ENCODE data around the gene ZIC2. TPM values are rescaled to one million over a fixed set of nuclear protein-coding genes. Genes with fewer than 3 reads are reported as not detected.
A peak's percentile ranks its signal among the peaks of the same experiment; 100 is the strongest.
"Not testable (repeated sequence)": the region's sequence is repeated elsewhere in the genome, so short reads cannot be mapped to it uniquely, and the experiment has no call there.

ZIC2 gene
- total and polyA plus RNA-seq, 5 donors from 2014 or later: not detected

- not testable (repeated sequence) for H3K4me1 Mint-ChIP-seq; H3K4me3 ChIP-seq (ENCODE audit: low read depth, low read length); H3K4me1 ChIP-seq (ENCODE audit: control insufficient read depth, insufficient read depth, low read length, poor library complexity, severe bottlenecking); H3K9me3 ChIP-seq (ENCODE audit: control insufficient read depth in 2 of 2, low read length in 2 of 2); ATAC-seq (ENCODE audit: low read depth in 2 of 2); H3K36me3 ChIP-seq (ENCODE audit: control insufficient read depth, insufficient read depth, low read length); DNase-seq; H3K9me3 Mint-ChIP-seq; H3K27ac ChIP-seq (ENCODE audit: insufficient read depth, low read length, poor library complexity, severe bottlenecking); H3K36me3 Mint-ChIP-seq; H3K4me3 Mint-ChIP-seq; H3K27ac Mint-ChIP-seq
- H3K27me3 ChIP-seq (ENCODE audit: control insufficient read depth, insufficient read depth, low read length): peaks cover 19% of the 10 kb centered on the region
- H3K27me3 Mint-ChIP-seq: peaks cover 64% of the 10 kb centered on the region
Observed at GRCh38 chr13:99945515-99945914, 36.1 kb upstream of the ZIC2 start.

- DNase-seq (no peak), ATAC-seq (ENCODE audit: low read depth in 2 of 2) (no peak)
- H3K4me1 Mint-ChIP-seq: peaks cover 0 to 4% (median 0%) of the 10 kb centered on the region in 4 donors
- H3K9me3 Mint-ChIP-seq: peaks cover 0 to 1% (median 0%) of the 10 kb centered on the region in 7 donors
- no peak overlapping the region for H3K4me3 Mint-ChIP-seq
- Histone ChIP-seq H3K9me3 (ENCODE audit: control insufficient read depth in 2 of 2, low read length in 2 of 2) (no peaks in the 10 kb centered on the region), H3K27me3 (ENCODE audit: control insufficient read depth, insufficient read depth, low read length) (peaks cover 16% of the 10 kb centered on the region), H3K4me3 (ENCODE audit: low read depth, low read length) (no peak overlapping the region), H3K4me1 (ENCODE audit: control insufficient read depth, insufficient read depth, low read length, poor library complexity, severe bottlenecking) (no peaks in the 10 kb centered on the region), H3K27ac (ENCODE audit: insufficient read depth, low read length, poor library complexity, severe bottlenecking) (no peak overlapping the region), H3K36me3 (ENCODE audit: control insufficient read depth, insufficient read depth, low read length) (no peaks in the 10 kb centered on the region)
- peaks cover 84% of the 10 kb centered on the region for H3K27me3 Mint-ChIP-seq
- no peak overlapping the region for H3K27ac Mint-ChIP-seq
- peaks cover 5% of the 10 kb centered on the region for H3K36me3 Mint-ChIP-seq
Observed at GRCh38 chr13:99947666-99948065, 33.9 kb upstream of the ZIC2 start.

- no peaks in the 10 kb centered on the region for H3K4me1 ChIP-seq (ENCODE audit: control insufficient read depth, insufficient read depth, low read length, poor library complexity, severe bottlenecking)
- Mint-ChIP-seq H3K27me3 (peaks cover 83% of the 10 kb centered on the region), H3K36me3 (peaks cover 5% of the 10 kb centered on the region), H3K4me1 (peaks cover 0 to 4% (median 0%) of the 10 kb centered on the region in 4 donors), H3K4me3 (no peak overlapping the region), H3K9me3 (peaks cover 0 to 1% (median 0%) of the 10 kb centered on the region in 7 donors), H3K27ac (peak overlapping the region in 1 of 3 donors; percentile 61)
- DNase-seq (no peak), ATAC-seq (ENCODE audit: low read depth in 2 of 2) (no peak)
- H3K27me3 ChIP-seq (ENCODE audit: control insufficient read depth, insufficient read depth, low read length): peaks cover 16% of the 10 kb centered on the region
- no peaks in the 10 kb centered on the region for H3K9me3 ChIP-seq (ENCODE audit: control insufficient read depth in 2 of 2, low read length in 2 of 2)
- no peaks in the 10 kb centered on the region for H3K36me3 ChIP-seq (ENCODE audit: control insufficient read depth, insufficient read depth, low read length)
- H3K27ac ChIP-seq (ENCODE audit: insufficient read depth, low read length, poor library complexity, severe bottlenecking): no peak overlapping the region
- H3K4me3 ChIP-seq (ENCODE audit: low read depth, low read length): no peak overlapping the region
Observed at GRCh38 chr13:99948411-99948810, 33.2 kb upstream of the ZIC2 start.

GRCh38 chr13:99948907-99949678 lies 32.5 kb upstream of the ZIC2 start:
- H3K27ac Mint-ChIP-seq: no peak overlapping the region
- H3K4me1 ChIP-seq (ENCODE audit: control insufficient read depth, insufficient read depth, low read length, poor library complexity, severe bottlenecking): no peaks in the 10 kb centered on the region
- no peaks in the 10 kb centered on the region for H3K36me3 ChIP-seq (ENCODE audit: control insufficient read depth, insufficient read depth, low read length)
- H3K27ac ChIP-seq (ENCODE audit: insufficient read depth, low read length, poor library complexity, severe bottlenecking): no peak overlapping the region
- H3K27me3 ChIP-seq (ENCODE audit: control insufficient read depth, insufficient read depth, low read length): peaks cover 12% of the 10 kb centered on the region
- no peaks in the 10 kb centered on the region for H3K4me1 Mint-ChIP-seq
- H3K9me3 Mint-ChIP-seq: peaks cover 0 to 1% (median 0%) of the 10 kb centered on the region in 7 donors
- no peaks in the 10 kb centered on the region for H3K9me3 ChIP-seq (ENCODE audit: control insufficient read depth in 2 of 2, low read length in 2 of 2)
- no peak for ATAC-seq (ENCODE audit: low read depth in 2 of 2)
- peaks cover 5% of the 10 kb centered on the region for H3K36me3 Mint-ChIP-seq
- DNase-seq: no peak
- H3K27me3 Mint-ChIP-seq: peaks cover 83% of the 10 kb centered on the region
- no peak overlapping the region for H3K4me3 Mint-ChIP-seq
- H3K4me3 ChIP-seq (ENCODE audit: low read depth, low read length): no peak overlapping the region

- Histone ChIP-seq H3K27me3 (ENCODE audit: control insufficient read depth, insufficient read depth, low read length) (peaks cover 11% of the 10 kb centered on the region), H3K36me3 (ENCODE audit: control insufficient read depth, insufficient read depth, low read length) (no peaks in the 10 kb centered on the region), H3K9me3 (ENCODE audit: control insufficient read depth in 2 of 2, low read length in 2 of 2) (no peaks in the 10 kb centered on the region), H3K4me1 (ENCODE audit: control insufficient read depth, insufficient read depth, low read length, poor library complexity, severe bottlenecking) (no peaks in the 10 kb centered on the region), H3K27ac (ENCODE audit: insufficient read depth, low read length, poor library complexity, severe bottlenecking) (no peak overlapping the region), H3K4me3 (ENCODE audit: low read depth, low read length) (no peak overlapping the region)
- Mint-ChIP-seq H3K27me3 (peaks cover 86% of the 10 kb centered on the region), H3K36me3 (peaks cover 5% of the 10 kb centered on the region), H3K27ac (no peak overlapping the region), H3K4me3 (no peak overlapping the region), H3K9me3 (peaks cover 0 to 1% (median 0%) of the 10 kb centered on the region in 7 donors), H3K4me1 (no peaks in the 10 kb centered on the region)
- no peak for ATAC-seq (ENCODE audit: low read depth in 2 of 2)
- no peak for DNase-seq
Observed at GRCh38 chr13:99949679-99950413, 31.7 kb upstream of the ZIC2 start.

- H3K27me3 Mint-ChIP-seq: peaks cover 88% of the 10 kb centered on the region
- not testable (repeated sequence) for H3K9me3 ChIP-seq (ENCODE audit: control insufficient read depth in 2 of 2, low read length in 2 of 2); H3K9me3 Mint-ChIP-seq; H3K27ac ChIP-seq (ENCODE audit: insufficient read depth, low read length, poor library complexity, severe bottlenecking); H3K27ac Mint-ChIP-seq; ATAC-seq (ENCODE audit: low read depth in 2 of 2); H3K4me3 Mint-ChIP-seq; DNase-seq; H3K36me3 Mint-ChIP-seq; H3K36me3 ChIP-seq (ENCODE audit: control insufficient read depth, insufficient read depth, low read length); H3K4me1 Mint-ChIP-seq; H3K4me3 ChIP-seq (ENCODE audit: low read depth, low read length); H3K4me1 ChIP-seq (ENCODE audit: control insufficient read depth, insufficient read depth, low read length, poor library complexity, severe bottlenecking)
- peaks cover 11% of the 10 kb centered on the region for H3K27me3 ChIP-seq (ENCODE audit: control insufficient read depth, insufficient read depth, low read length)
Observed at GRCh38 chr13:99951666-99952065, 29.9 kb upstream of the ZIC2 start.

GRCh38 chr13:99953138-99953755 lies 28.3 kb upstream of the ZIC2 start:
- no peak overlapping the region for H3K4me3 ChIP-seq (ENCODE audit: low read depth, low read length)
- Mint-ChIP-seq H3K27me3 (peaks cover 88% of the 10 kb centered on the region), H3K9me3 (peaks cover 0 to 2% (median 0%) of the 10 kb centered on the region in 7 donors), H3K36me3 (no peaks in the 10 kb centered on the region), H3K4me1 (peaks cover 0 to 23% (median 2%) of the 10 kb centered on the region in 4 donors), H3K27ac (no peak overlapping the region), H3K4me3 (peak overlapping the region in 1 of 4 donors; percentile 39)
- H3K27ac ChIP-seq (ENCODE audit: insufficient read depth, low read length, poor library complexity, severe bottlenecking): no peak overlapping the region
- peaks cover 10% of the 10 kb centered on the region for H3K27me3 ChIP-seq (ENCODE audit: control insufficient read depth, insufficient read depth, low read length)
- DNase-seq (no peak), ATAC-seq (ENCODE audit: low read depth in 2 of 2) (no peak)
- H3K9me3 ChIP-seq (ENCODE audit: control insufficient read depth in 2 of 2, low read length in 2 of 2): peaks cover 0 to 3% of the 10 kb centered on the region in 2 experiments
- peaks cover 14% of the 10 kb centered on the region for H3K4me1 ChIP-seq (ENCODE audit: control insufficient read depth, insufficient read depth, low read length, poor library complexity, severe bottlenecking)
- no peaks in the 10 kb centered on the region for H3K36me3 ChIP-seq (ENCODE audit: control insufficient read depth, insufficient read depth, low read length)

Measured in CD4-positive, CD25-positive, alpha-beta regulatory T cell (primary cell).